ENCODE measurements around the gene C2orf72. TPM values are rescaled to one million over a fixed set of nuclear protein-coding genes. Genes with fewer than 3 reads are reported as not detected.

The C2orf72 gene
- total RNA-seq, 4 donors from 2014 or later = 0.50 TPM; not detected in 3

GRCh38 chr2:231068525-231069222 is 31.4 kb downstream of the C2orf72 start:
- 96% methylated on average over 5 of the region's 5 CpGs for WGBS, 2 donors
- Histone ChIP-seq H3K27me3 (no peaks in the 10 kb centered on the region), H3K27ac (no peak overlapping the region), H3K9me3 (no peaks in the 10 kb centered on the region), H3K4me1 (no peaks in the 10 kb centered on the region), H3K4me3 (replicated peaks in 1 of 3) (no peak overlapping the region), H3K36me3 (peaks cover 23 to 39% of the 10 kb centered on the region in 2 donors)
- no peak for DNase-seq
- intact Hi-C loops (cut with DNase I) = no loop called here
- TF ChIP-seq POLR2A (IDR thresholded peaks at IDR 0.05) (no peak), CTCF (IDR thresholded peaks at IDR 0.05) (no peak)

- TF ChIP-seq POLR2A (IDR thresholded peaks at IDR 0.05) = no peak
- TF ChIP-seq CTCF (IDR thresholded peaks at IDR 0.05) = no peak
- H3K27ac ChIP-seq = no peak overlapping the region
- H3K36me3 ChIP-seq = peaks cover 22 to 32% of the 10 kb centered on the region in 2 donors
- no peaks in the 10 kb centered on the region for H3K4me1 ChIP-seq
- intact Hi-C loops (cut with DNase I) = no loop called here
- WGBS, 2 donors = 94 to 97% methylated on average over 1 of the region's 1 CpG
- no peaks in the 10 kb centered on the region for H3K9me3 ChIP-seq
- DNase-seq = no peak
- no peaks in the 10 kb centered on the region for H3K27me3 ChIP-seq
- no peak overlapping the region for H3K4me3 ChIP-seq (replicated peaks in 1 of 3)
These were observed 32.2 kb downstream of the C2orf72 start for GRCh38 chr2:231069379-231070054.

GRCh38 chr2:231084565-231084964 is 47.2 kb downstream of the C2orf72 start:
- no peaks in the 10 kb centered on the region for H3K9me3 ChIP-seq
- H3K27ac ChIP-seq = no peak overlapping the region
- no peaks in the 10 kb centered on the region for H3K4me1 ChIP-seq
- TF ChIP-seq POLR2A (IDR thresholded peaks at IDR 0.05) (no peak), CTCF (IDR thresholded peaks at IDR 0.05) (no peak)
- no peaks in the 10 kb centered on the region for H3K27me3 ChIP-seq
- H3K36me3 ChIP-seq = peaks cover 68 to 88% of the 10 kb centered on the region in 2 donors
- H3K4me3 ChIP-seq (replicated peaks in 1 of 3) = no peak overlapping the region
- DNase-seq = no peak
- intact Hi-C loops (cut with DNase I) = no loop called here
- 92% methylated on average over 1 of the region's 1 CpG for WGBS, 2 donors

- no peak overlapping the region for H3K27ac ChIP-seq
- H3K9me3 ChIP-seq = no peaks in the 10 kb centered on the region
- TF ChIP-seq CTCF (IDR thresholded peaks at IDR 0.05) (no peak), POLR2A (IDR thresholded peaks at IDR 0.05) (no peak)
- intact Hi-C loops (cut with DNase I) = no loop called here
- no peaks in the 10 kb centered on the region for H3K27me3 ChIP-seq
- no peak overlapping the region for H3K4me3 ChIP-seq (replicated peaks in 1 of 3)
- no peaks in the 10 kb centered on the region for H3K4me1 ChIP-seq
- DNase-seq = no peak
- 86 to 88% methylated on average over 4 of the region's 4 CpGs for WGBS, 2 donors
- H3K36me3 ChIP-seq = peaks cover 32 to 51% of the 10 kb centered on the region in 2 donors
These were observed 51.4 kb downstream of the C2orf72 start for GRCh38 chr2:231088754-231089153.

- H3K27me3 ChIP-seq = no peaks in the 10 kb centered on the region
- H3K4me1 ChIP-seq = no peaks in the 10 kb centered on the region
- intact Hi-C loops (cut with DNase I) = no loop called here
- H3K36me3 ChIP-seq = peaks cover 0 to 14% of the 10 kb centered on the region in 2 donors
- no peak overlapping the region for H3K27ac ChIP-seq
- WGBS, 2 donors = 94 to 97% methylated on average over 5 of the region's 5 CpGs
- H3K9me3 ChIP-seq = no peaks in the 10 kb centered on the region
- H3K4me3 ChIP-seq (replicated peaks in 1 of 3) = no peak overlapping the region
- TF ChIP-seq POLR2A (IDR thresholded peaks at IDR 0.05) (no peak), CTCF (IDR thresholded peaks at IDR 0.05) (no peak)
- DNase-seq = no peak
These were observed 56.6 kb downstream of the C2orf72 start for GRCh38 chr2:231093933-231094332.
